NCI-H1417 treated with DMSO at 0.1 percent for 48 hours (cell line): ENCODE results near the gene HPS4.

Experiments used
- DNase-seq: peaks from one replicate; lab custom pipeline; 2025; lab: John Stamatoyannopoulos, UW

The HPS4 gene

DNA sequence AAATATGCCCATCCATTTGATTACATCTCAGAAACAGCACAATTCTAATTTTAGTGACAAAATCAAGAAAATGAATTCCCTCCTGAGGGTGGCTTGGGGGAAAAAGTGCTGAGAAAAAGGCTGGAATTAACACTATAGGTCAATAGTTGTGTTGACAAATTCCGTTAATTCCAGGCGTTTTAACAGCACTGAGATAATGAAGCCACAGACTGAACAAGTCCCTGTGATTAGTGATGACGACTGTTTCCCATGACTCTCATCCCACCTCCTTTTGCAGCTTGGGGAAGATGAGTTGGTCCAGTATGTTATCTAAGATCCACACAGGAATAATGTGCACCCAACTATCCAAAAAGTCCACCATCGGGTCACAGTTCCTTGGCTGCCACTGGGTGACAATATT, 12.9 kb upstream of the HPS4 start:
- no peak for DNase-seq

DNA sequence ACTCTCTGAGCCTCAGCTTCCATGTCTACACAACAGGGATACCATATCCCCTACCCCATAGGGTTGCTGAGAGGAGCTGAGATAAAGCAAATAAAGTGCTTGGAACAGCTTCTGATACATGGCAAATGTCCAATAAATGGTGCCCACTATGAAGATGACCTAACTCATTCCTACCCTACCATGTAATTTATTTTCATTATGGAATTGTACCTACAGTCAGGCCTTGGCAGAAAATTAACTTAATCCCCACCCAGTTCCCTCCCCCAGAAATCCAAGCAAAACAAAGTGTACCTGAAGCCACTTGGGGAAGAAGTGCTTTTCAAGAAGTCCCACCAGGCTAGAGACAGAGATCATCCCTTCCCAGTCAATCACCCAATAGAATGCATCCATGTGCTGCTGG, 10.9 kb upstream of the HPS4 start:
- DNase-seq: no peak

DNA sequence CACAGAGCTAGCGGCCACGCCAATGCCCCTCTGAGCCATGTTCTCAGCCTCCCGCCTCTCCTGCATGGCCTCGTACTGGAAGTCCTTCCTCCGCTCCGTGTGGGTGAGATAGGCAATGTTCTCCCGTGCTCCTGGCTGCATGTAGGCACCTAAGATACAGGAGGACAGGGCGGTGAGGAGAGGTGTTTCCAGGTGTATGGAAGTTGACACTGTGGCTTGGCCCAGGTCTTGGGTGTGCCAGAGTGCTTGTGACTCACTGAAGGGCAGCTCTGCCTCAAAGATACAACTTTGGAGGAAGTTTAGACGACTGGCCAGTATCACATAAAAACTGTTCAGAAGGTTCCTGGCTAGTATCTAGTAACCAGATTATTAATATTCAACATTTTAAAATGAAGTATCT, 8.6 kb upstream of the HPS4 start:
- DNase-seq: no peak

DNA sequence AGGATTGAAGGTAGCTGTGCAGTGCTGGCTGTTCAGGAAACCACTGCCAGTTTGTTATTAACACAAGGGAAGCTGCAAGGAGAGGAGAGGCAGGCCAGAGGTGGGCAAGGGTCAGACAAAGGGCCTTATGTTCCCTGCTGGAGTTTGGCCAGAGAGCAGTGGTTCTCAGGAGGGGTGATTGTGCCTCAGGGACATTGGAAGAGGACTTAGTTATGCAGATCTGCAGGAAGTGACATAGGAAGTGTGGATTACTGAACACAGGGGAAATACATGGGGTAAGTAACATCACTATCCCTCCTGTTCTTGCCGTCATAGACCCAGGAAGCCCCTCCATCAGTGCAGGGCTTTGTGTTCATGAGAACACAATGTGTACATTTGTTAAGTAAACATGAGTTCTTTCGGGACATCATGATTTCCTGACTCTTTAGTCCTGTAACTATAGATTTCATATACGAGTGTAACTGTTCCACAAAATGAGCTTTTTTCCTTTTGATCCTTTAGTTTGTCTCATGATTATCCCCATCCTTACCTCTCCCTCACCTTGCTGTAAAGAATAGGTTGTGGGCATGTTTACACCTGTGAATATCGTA, 6.0 kb upstream of the HPS4 start:
- no peak for DNase-seq

DNA sequence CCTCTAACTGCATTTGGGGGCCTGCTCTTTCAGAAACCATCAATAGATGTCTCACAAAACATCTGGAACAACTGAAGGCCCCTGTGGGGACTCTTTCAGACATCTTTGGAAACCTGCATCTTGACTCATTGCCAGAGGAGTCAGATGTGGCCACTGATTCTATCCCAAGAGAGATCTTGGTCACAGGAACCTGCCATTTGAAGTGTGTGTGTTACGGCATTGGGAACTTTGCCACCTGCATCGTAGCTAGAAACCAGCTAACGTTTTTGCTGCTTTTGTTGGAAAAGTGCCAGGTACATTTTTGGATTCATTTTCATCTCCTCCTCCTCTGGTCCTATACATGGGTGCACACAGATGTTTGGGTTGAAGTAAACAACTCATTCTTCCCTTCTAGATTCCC, 4.4 kb upstream of the HPS4 start:
- no peak for DNase-seq

DNA sequence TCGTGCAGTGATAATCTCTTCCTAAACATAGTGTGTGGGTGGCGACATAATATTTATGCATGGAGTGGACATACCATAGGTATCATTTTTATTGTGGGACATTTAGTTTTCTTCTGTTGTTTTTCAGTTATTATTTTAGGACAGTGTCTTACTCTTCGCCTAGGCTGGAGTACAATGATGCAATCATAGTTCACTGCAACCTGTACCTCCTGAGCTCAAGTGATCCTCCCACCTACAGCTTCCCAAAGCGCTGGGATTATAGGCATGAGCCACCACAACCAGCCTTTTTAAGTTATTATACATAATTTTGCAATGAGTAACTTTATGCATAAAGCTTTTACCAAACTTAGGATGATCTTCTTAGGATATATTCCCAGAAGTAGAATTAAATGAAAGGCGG, 2.8 kb upstream of the HPS4 start:
- no peak for DNase-seq

DNA sequence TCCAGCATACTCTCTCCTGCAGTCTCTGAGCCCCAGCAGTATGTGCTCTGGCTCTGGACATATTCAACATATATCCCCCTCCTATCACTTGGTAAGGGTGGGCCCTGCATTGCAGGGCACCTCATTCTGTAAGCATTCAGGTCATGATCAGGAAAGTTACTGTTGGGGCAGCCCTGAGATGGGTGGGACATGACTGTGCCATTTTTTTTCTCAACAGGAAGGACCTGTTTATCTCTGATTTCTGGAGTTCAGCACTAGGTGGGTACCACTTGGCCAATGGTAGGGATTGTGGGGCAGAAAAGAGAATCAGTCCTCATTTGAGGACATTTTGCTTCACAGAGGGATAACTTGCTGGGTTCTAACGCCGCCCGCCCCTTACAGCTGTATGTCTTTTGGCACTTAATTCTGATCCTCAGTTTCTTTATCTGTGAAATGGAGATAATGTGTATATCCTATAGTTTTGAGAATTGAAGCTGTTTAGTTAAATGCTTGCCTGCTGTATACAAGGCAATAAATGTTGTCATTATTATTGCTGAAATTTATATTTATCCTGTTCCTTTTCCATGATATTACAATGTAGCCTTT, 2.3 kb upstream of the HPS4 start:
- DNase-seq: no peak

DNA sequence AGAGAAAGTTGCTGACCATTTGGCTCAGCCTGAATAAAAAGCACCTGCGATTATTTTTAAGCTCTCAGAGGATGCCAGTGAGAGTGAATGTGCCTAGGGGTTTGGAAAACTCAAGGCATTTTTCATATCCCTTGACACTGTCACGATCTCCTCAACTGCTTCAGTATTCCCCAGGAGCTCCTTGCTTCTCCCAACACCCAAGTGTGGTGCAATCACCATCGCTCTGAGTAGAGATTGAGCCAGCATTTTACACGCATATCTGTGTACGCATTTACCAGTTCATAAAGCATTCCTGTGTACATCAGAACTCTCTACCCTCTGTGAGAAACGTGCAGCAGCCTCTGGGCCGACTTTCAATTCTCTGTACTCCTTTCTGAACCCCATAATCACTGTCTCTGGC, 1.4 kb upstream of the HPS4 start:
- no peak for DNase-seq

DNA sequence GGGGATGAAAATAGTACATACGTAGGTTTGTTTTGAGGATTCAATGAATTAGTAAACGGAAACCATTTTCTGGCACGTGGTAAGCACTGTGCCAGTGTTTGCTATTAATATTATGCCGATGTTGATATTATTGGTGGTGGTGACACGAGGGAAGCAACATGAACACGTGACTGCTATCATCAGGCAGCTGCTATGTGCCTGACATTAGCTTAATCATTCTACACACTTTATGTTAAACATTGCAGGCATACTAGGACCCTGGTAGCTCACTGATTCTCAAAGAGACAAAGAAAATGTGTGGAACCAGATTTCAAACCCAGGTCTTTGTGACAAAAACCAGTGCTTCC, 750 bp upstream of the HPS4 start:
- DNase-seq: no peak

DNA sequence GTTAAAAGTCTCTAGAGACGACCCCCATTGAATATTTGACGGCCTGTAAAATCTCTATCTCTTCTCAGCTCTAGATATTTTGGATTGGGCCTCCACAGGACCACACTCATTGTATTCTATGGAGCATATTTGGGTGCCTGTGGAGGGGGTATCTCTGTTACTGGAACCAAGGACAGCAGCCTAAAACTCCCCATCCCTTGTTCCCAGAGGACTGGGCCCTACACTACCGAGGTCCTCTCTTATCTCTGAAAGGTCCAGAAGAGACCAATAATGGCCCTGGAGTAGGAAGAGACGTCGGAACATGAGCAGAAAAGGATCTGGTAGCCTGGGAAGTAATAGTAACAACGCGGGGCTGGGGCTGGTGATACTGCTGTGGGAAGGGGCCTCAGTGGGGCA, 542 bp downstream of the HPS4 start:
- no peak for DNase-seq

DNA sequence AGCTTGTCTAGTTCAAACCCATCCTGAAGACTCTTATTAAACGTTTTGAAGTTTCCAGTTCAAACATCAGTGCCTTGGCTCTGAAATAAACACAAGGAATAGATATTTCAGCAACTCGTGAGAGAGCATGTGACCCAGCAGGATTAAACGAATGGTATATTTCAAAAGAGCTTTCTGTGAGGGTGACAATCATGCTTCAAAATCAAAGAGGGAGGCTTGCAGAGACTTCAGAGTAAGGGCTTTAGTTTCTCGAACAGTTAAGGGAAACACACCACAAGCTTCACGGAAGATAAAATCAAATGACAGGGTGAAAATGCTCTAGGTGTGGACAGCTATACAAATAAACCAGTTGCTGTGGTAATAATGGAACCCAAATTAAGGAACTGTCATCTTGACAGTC, 1.4 kb downstream of the HPS4 start:
- DNase-seq: no peak

DNA sequence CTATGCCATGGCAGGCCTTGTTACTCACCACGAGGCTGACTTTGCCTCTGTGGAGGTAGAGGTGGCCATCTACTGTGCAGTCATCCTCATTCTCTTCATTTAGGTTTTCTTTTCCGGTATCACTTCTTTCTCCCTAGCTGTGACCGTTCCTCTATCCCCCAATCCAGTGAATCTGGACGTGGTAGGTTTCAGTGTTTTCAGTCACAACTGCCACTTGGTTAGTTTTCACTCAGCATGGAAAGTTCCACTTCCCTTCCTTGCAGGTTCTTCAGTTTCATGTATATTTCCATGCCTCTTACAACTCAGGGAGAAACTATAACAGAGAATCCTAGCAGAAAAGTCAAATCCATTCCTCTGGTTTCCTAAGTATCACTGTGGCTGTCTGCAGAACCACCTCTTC, 1.9 kb downstream of the HPS4 start:
- DNase-seq: no peak

DNA sequence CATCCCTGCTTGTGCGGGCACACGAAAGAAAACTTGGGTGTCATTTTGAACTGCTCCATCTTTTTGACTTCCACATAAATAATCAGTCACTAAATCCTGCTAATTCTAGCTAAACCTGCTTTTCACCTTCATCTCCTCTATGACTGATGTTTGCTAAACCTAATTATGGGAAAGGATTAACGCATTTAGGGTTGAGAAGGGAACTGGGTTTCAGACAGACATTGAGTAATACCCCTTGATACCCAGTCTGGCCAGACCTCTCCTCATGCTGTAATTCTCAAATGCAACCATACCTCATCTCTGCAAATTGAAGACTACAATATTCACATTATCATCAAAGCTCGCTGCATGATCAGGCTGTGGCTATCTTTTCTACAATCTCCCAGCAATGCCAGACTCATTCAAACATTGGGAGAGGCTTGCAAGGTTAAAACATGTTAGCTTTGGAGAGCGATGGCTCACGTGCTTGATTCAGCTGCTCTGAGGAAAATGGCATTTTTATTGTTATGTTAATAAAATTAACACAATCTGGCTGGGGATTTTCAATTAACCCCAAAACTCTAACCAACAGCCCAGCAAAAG, 2.4 kb downstream of the HPS4 start:
- no peak for DNase-seq

DNA sequence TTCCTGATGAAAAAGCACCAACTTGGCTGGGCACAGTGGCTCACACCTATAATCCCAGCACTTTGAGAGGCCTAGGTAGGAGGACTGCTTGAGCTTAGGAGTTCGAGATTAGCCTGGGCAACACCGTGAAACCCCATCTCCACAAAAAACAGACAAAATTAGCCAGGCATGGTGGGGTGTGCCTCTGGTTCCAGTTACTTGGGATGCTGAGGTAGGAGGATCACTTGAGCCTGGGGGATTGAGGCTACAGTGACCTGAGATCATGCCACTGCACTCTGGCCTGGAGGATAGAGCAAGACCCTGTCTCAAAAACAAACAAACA, 3.0 kb downstream of the HPS4 start:
- DNase-seq: no peak

DNA sequence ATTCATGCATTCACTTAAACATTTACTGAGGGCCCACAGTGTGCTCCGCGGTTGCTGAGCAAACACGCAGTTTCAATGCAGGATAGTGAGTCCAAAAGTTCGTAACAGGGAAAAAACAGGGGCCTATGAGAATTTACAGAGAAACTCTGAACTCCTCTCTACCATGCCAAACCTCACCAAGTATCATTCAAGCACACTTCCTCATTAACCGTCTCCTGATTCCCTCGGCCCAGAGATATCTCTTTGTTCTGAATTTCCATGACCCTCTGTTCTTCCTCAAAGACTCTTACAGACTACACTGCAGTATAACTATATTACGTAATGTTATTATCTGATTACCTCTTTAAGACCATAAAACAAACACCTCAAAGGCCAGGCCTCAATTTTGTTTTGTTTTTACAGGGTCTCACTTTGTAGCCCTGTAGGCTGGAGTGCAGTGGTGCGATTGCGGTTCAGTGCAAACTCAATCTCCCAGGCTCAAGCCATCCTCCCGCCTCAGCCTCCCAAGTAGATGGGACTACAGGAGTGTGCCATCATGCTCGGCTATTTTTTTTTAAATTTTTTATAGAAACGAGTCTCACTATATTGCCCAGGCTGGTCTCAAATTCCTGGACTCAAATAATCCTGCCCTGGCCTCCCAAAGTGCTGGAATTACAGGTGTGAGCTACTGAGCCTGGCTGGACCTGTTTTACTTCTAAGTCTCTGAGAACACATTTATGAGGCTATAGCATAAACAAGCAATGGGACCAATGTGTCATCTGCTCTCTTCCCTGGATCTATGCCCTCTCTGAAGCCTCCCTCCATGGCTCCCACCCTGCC, 3.6 kb downstream of the HPS4 start:
- DNase-seq: no peak

DNA sequence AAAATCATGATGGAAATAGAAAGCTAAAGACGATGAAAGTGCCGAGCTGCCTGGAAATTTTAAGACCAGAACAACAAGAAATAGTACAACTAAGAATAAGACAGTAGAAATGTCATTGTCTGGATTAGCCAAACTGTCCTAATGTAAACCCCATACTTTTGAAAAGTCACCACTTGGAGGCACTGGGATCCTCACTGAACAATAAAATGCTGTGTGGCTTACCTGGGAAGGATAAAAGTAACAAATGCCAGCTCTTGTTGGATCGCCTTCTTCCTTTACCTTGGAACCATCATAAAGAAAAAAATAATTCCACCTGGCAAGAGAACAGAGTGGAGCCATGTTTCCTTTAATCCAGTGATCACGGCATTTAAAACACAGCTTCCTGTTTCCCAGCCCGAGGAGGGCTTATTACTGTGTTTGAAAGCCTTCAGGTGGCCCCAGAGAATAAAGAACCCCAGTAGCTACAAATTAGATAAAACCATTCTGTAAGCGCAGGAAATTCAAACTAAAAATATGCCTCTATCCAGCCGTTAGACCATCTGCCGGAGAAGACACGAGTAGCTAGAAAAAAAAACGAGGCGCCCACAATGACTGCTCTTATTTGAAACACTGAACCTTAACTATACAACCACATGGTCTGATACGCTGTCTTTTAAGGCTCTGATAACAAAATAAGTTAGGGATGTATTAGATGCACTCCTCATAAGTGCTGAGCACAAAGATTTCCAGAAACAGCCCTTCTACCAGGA, 4.4 kb downstream of the HPS4 start:
- no peak for DNase-seq

DNA sequence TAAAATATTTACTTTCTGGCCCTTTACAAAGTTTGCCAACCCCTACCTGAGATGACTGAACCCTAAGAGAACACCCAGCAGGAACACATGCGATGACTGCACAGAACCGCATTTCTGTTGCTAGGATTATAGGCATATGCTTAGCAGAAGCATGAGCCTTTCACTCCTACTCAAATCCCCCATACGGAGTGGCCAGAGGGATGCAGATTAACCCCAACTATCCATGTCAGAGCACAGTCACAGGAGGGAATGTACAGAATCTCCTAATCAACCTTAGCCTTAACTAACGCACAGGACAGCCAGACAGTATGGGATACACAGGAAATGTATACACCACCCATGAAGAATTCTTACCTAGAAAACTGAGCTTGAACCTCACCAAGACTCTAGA, 6.2 kb downstream of the HPS4 start:
- DNase-seq: no peak

DNA sequence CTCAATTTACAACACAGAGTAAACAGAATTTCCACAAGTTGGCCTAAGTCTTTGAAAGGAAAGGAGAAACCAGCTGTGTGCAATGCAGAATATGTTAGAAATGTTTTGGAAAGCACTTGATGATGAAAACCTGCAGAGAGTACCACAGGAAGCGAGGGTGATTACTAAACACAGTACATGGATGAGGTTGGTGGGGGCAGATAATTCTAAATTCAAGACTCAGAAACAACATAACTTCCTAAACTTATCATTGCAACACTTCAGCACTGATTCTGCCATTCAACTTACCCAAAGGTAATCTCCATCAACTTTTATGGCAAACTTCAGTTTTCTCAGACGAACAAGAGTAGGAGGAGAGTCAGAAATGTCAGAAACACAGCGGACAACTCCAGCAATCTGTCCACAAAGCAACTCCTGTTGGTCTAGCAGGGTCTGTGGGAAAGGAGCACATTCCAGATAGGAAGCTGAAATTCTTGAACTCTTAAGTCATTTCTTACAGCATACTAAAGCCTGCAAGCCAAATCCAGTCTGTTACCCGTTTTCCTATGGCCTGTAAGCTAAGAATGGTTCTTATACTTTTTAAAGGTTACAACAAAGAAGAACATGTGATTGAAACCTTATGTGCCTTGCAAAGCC, 6.8 kb downstream of the HPS4 start:
- no peak for DNase-seq

DNA sequence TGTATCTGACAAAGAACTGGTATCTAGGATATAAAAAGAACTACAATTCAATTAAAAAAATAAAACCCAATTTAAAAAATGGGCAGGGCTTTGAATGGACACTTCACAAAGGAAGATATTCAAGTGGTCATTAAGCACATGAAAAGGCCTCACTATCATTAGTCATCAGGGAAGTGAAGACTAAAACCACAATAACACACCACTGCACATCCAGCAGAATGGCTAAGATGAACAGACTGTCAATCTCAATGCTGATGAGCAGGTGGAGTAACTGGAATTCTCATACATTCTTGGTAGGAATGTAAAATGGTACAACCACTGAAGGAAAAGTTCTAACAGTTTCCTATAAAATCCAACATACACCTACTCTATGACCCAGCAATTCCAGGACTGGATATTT, 8.9 kb downstream of the HPS4 start:
- no peak for DNase-seq

DNA sequence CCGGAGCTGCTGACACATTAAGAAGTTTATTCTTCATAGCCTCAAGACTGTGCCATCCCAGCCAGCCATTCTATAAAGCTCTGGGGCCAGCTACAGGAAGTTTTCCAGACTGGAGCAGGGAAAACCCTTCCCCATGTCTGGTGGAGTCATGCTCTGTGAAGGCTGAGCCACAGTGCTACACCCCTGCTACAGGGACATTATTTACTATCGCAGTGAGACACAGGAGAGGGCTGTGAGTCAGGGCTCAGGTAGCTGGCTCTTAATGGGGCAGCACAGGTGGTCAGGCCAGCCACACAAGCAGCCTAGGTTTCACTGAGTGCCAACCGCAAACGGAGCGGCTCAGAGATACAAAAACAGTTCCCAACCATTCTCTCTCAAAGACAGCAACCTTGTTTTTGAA, 12.1 kb downstream of the HPS4 start:
- DNase-seq: no peak

DNA sequence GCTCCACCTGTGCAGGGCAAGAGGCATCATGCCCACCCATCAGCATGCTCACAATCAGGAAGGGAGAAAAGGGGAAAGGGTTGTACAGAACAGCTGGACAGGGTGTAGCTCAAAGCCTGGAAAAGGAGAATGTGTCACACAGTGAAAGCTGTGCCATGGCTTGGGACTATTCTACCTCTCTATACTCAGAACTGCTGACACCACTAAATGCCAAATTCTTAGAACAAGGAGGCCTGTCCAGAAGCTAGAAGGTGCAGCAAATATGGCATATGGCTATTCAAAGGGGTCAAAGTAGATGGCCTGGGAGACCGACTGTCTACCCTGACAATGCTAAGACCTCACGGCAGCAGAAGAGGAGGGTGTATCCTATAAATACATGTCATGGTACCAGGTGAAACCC, 12.8 kb downstream of the HPS4 start:
- no peak for DNase-seq

DNA sequence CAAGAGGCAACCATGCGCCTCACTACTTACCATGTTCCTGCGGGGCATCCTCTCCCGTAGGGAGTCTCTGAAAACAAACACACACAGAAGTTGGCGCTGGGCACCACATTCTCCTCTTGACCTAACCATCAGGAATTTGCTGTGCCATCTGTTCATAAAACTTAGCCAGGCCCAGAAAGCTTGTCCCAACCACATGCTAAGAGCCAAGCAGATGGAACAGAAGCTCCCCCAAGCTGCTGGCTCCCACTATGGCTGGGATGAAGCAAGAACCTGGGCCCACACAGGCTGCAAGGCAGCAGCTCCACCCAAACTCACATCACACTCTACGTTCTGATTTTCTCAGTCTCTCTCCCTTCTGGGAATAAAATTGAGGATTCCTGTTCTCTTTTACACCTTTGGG, 17.4 kb downstream of the HPS4 start:
- DNase-seq: no peak

DNA sequence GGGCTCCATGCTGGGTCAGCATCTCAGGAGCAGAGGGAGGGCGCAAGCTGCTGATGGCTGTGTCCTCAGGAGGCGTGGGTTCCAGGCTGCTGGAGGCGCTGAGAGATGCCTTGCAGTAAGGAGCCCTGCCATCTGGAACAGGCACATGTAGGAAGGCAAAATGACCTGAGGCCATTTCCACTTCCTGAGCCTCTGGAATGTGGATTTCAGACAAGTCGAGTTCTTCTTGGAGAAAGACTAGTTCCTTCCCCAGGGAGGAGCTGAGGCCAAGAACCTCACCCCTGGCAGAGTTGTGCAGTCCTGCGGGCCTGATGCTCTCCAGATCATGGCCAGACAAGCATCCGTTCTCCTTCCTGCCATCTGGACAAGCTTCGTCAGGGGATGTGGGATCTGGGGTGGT, 19.3 kb downstream of the HPS4 start:
- no peak for DNase-seq
